CD4-positive, alpha-beta T cell (primary cell): Measurements from ENCODE around the gene SLC37A2. TPM values are rescaled to one million over a fixed set of nuclear protein-coding genes. Genes with fewer than 3 reads are reported as not detected.

Experiments used
- ATAC-seq: fragments of 200-7000 bp; cut with Tn5 transposase; one replicate; pipeline ENCODE4 v1.10.0; 2022; ENCODE audit warnings: mild to moderate bottlenecking; ENCODE audit not compliant: poor library complexity
- CTCF ChIA-PET: fragments of 350-600 bp; sonication (Branson Sonifier 250); formaldehyde crosslinking; loops from one replicate; lab custom pipeline; 2021; ENCODE audit warnings: antibody characterized with exemption, inconsistent platforms; lab: Charles Lee
- POLR2A ChIA-PET: fragments of 350-600 bp; sonication (Branson Sonifier 250); formaldehyde crosslinking; loops from one replicate; lab custom pipeline; 2021; ENCODE audit warnings: antibody characterized with exemption, inconsistent platforms; lab: Charles Lee
- DNase-seq, 14 experiments: peaks; one replicate each; pipeline ENCODE4 v3.0.0-alpha.2; 2013 to 2020; ENCODE audit warnings: mixed read lengths in 2 of 14
- H3K27ac ChIP-seq, 2 donors: one replicate each; pipeline versions ENCODE4 v1.5.1 to v1.7.0; 2013; ENCODE audit warnings: low read length in 2 of 2, low read depth in 1 of 2, mild to moderate bottlenecking in 1 of 2
- H3K27me3 ChIP-seq, 2 experiments: 1 replicate in 1 of 2; 2 replicates in 1 of 2; pipeline versions ENCODE4 v1.6.1 to v1.7.0; 2013; ENCODE audit warnings: low read length in 2 of 2, control low read depth in 1 of 2, mild to moderate bottlenecking in 1 of 2, moderate library complexity in 1 of 2; ENCODE audit not compliant: insufficient read depth in 2 of 2, control insufficient read depth in 1 of 2
- H3K36me3 ChIP-seq: one replicate; pipeline ENCODE4 v1.6.1; 2013; ENCODE audit warnings: low read length, control low read depth; ENCODE audit not compliant: insufficient read depth
- H3K4me1 ChIP-seq: one replicate; pipeline ENCODE4 v1.6.1; 2013; ENCODE audit warnings: low read length, control low read depth; ENCODE audit not compliant: insufficient read depth
- H3K4me3 ChIP-seq: one replicate; pipeline ENCODE4 v1.5.1; 2013; ENCODE audit warnings: mild to moderate bottlenecking, low read length, moderate library complexity
- H3K9me3 ChIP-seq, 2 experiments: 1 replicate in 1 of 2; 2 replicates in 1 of 2; pipeline versions ENCODE4 v1.6.1 to v1.7.0; 2013; ENCODE audit warnings: low read length in 2 of 2, mild to moderate bottlenecking in 2 of 2, control low read depth in 1 of 2, moderate library complexity in 1 of 2; ENCODE audit not compliant: control insufficient read depth in 1 of 2, insufficient read depth in 1 of 2
- H3K27ac Mint-ChIP-seq: one replicate; pipeline ENCODE4 v1.8.0; 2020; ENCODE audit warnings: mixed read lengths
- H3K27me3 Mint-ChIP-seq: one replicate; pipeline ENCODE4 v1.8.0; 2021; ENCODE audit warnings: mixed read lengths
- H3K36me3 Mint-ChIP-seq: one replicate; pipeline ENCODE4 v1.8.0; 2021; ENCODE audit warnings: low read depth, mixed read lengths
- H3K4me1 Mint-ChIP-seq: one replicate; pipeline ENCODE4 v1.8.0; 2021; ENCODE audit warnings: low read depth, mixed read lengths
- H3K4me3 Mint-ChIP-seq: one replicate; pipeline ENCODE4 v1.8.0; 2020; ENCODE audit warnings: mild to moderate bottlenecking, mixed read lengths
- H3K9me3 Mint-ChIP-seq: one replicate; pipeline ENCODE4 v1.8.0; 2020; ENCODE audit warnings: mixed read lengths
- intact Hi-C, 2 experiments: fragments of 100-400 bp; cut with DNase I in 1 of 2; cut with micrococcal nuclease in 1 of 2; formaldehyde crosslinking; loops; one replicate each; pipeline versions ENCODE4 v1.15.1 to v1.9.0; 2023 to 2025; cut with DNase I, micrococcal nuclease
- total RNA-seq, 174 experiments: library from RNA in 2 of 174; stranded (reverse) in 2 of 174; gene quantifications; one replicate each; pipeline ENCODE4 v1.2.3 and lab custom pipeline; 2021 to 2026
- TF ChIP-seq, protein P1 (sequence below): fragments of 200-600 bp; IDR thresholded peaks from one replicate; pipeline ENCODE4 v1.8.0; 2022; ENCODE audit warnings: antibody characterized with exemption, mild to moderate bottlenecking

The SLC37A2 gene
- total RNA-seq, 2 experiments from 2014 or later, result 0.25 to 0.34 TPM

DNA sequence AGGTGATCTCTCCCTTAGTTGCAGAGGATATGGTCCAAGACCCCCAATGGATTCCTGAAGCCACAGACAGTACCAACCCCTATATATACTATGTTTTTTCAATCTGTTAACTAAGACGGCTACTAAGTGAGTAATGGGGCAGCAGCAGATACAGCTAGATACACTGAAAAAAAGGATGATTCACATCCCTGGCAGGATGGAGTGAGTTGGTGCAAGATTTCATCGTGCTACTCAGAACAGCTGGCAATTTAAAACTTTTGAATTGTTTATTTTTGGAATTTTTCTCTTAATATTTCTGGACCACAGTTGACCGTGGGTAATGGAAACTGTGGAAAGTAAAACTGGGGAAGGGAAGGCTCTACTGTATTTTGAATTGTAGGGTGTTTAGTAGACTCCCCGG is 65.3 kb downstream of the SLC37A2 start:
- H3K4me1 ChIP-seq, result no peaks in the 10 kb centered on the region
- no peaks in the 10 kb centered on the region for H3K36me3 Mint-ChIP-seq
- no peak overlapping the region for H3K4me3 Mint-ChIP-seq
- H3K4me3 ChIP-seq, result no peak overlapping the region
- peaks cover 62% of the 10 kb centered on the region for H3K27me3 Mint-ChIP-seq
- no peak overlapping the region for H3K27ac ChIP-seq
- TF ChIP-seq, protein P1, sequence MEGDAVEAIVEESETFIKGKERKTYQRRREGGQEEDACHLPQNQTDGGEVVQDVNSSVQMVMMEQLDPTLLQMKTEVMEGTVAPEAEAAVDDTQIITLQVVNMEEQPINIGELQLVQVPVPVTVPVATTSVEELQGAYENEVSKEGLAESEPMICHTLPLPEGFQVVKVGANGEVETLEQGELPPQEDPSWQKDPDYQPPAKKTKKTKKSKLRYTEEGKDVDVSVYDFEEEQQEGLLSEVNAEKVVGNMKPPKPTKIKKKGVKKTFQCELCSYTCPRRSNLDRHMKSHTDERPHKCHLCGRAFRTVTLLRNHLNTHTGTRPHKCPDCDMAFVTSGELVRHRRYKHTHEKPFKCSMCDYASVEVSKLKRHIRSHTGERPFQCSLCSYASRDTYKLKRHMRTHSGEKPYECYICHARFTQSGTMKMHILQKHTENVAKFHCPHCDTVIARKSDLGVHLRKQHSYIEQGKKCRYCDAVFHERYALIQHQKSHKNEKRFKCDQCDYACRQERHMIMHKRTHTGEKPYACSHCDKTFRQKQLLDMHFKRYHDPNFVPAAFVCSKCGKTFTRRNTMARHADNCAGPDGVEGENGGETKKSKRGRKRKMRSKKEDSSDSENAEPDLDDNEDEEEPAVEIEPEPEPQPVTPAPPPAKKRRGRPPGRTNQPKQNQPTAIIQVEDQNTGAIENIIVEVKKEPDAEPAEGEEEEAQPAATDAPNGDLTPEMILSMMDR, result no peak
- H3K4me1 Mint-ChIP-seq, result no peaks in the 10 kb centered on the region
- H3K27ac Mint-ChIP-seq, result no peak overlapping the region
- H3K27me3 ChIP-seq, result peaks cover 15 to 19% of the 10 kb centered on the region in 2 experiments
- DNase-seq (no peak), ATAC-seq (no peak)
- H3K9me3 Mint-ChIP-seq, result no peaks in the 10 kb centered on the region
- H3K36me3 ChIP-seq, result no peaks in the 10 kb centered on the region
- CTCF ChIA-PET, result no interaction called here
- no peaks in the 10 kb centered on the region for H3K9me3 ChIP-seq
- POLR2A ChIA-PET, result no interaction called here
- intact Hi-C loops, result no loop called here

DNA sequence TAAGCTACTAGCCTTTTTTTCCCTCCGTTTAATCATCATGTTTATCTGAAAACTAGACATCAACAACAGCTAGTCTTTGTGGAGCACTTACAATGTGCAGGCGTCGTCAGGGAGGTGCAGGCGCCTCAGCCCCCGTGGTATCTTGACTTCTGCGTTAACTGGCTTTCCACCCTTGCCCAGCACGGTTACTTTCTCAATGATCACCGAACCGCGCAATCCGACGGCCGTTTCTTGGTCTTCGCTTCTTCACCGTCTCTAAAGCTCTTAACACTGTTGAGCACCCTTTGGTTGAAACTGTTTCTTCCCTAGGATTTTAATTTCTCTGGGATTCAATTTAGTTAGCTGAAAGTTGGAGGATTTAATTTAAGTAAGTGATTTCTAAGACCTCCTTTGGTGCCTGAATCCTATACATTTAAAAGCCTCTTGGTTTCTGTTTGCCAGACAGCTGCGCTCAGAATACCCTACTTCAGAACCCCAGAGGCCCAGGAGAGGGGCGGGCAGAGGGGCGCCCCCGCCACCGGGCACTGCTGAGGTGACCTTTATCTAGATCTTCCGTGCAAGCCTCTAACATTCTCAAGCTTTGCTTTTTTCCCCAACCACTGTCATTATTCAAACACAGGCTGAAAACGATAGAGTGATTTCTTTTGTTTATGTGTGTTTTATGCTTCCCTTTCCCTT is 66.3 kb downstream of the SLC37A2 start:
- ChIA-PET POLR2A (no interaction called here), CTCF (no interaction called here)
- Mint-ChIP-seq H3K4me1 (no peaks in the 10 kb centered on the region), H3K27me3 (peaks cover 66% of the 10 kb centered on the region), H3K4me3 (no peak overlapping the region), H3K27ac (no peak overlapping the region), H3K36me3 (no peaks in the 10 kb centered on the region), H3K9me3 (no peaks in the 10 kb centered on the region)
- Histone ChIP-seq H3K9me3 (no peaks in the 10 kb centered on the region), H3K4me1 (no peaks in the 10 kb centered on the region), H3K4me3 (no peak overlapping the region), H3K27ac (no peak overlapping the region), H3K36me3 (no peaks in the 10 kb centered on the region), H3K27me3 (peaks cover 18 to 28% of the 10 kb centered on the region in 2 experiments)
- DNase-seq (no peak), ATAC-seq (no peak)
- intact Hi-C loops, result no loop called here
- TF ChIP-seq, protein P1, result no peak

DNA sequence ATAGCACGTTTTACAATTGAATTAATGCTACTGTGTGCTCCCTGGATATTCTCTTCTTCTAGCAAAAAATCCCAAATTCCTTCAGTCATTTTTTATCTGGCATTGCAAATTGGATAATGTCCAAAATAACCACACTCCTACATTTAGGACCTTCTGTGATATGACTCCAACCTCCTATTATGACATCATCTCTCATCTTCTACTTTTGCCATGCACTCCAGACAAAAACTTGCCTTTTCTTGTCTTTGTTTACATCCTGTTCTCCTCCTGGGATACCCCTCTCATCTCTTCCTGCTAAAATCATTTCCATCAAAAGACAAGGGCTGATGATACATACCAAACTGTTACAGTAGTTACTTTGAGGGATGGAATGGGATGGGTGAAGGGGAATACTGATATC is 69.0 kb downstream of the SLC37A2 start:
- H3K36me3 Mint-ChIP-seq, result no peaks in the 10 kb centered on the region
- H3K4me3 ChIP-seq, result no peak overlapping the region
- peaks cover 12 to 33% of the 10 kb centered on the region in 2 experiments for H3K27me3 ChIP-seq
- intact Hi-C loops, result no loop called here
- no peaks in the 10 kb centered on the region for H3K9me3 ChIP-seq
- ChIA-PET CTCF (no interaction called here), POLR2A (no interaction called here)
- H3K4me1 ChIP-seq, result no peaks in the 10 kb centered on the region
- TF ChIP-seq, protein P1, result no peak
- H3K27me3 Mint-ChIP-seq, result peaks cover 74% of the 10 kb centered on the region
- H3K36me3 ChIP-seq, result no peaks in the 10 kb centered on the region
- no peak overlapping the region for H3K27ac Mint-ChIP-seq
- DNase-seq, result no peak
- no peak overlapping the region for H3K27ac ChIP-seq
- no peak overlapping the region for H3K4me3 Mint-ChIP-seq
- no peaks in the 10 kb centered on the region for H3K4me1 Mint-ChIP-seq
- ATAC-seq, result no peak
- H3K9me3 Mint-ChIP-seq, result no peaks in the 10 kb centered on the region
